Natural killer cell (primary cell): ENCODE measurements around the gene SFXN2. TPM values are rescaled to one million over a fixed set of nuclear protein-coding genes. Genes with fewer than 3 reads are reported as not detected.
"Not testable (repeated sequence)": the region's sequence is repeated elsewhere in the genome, so short reads cannot be mapped to it uniquely, and the experiment has no call there.

ENCODE experiments used
- ATAC-seq, 3 donors: fragments of 150-1000 bp in 2 of 3; fragments of 200-7000 bp in 1 of 3; cut with Tn5 transposase; 1 replicate in 1 of 3; 2 replicates in 2 of 3; pipeline ENCODE4 v1.10.0; 2021; ENCODE audit warnings: mild to moderate bottlenecking in 2 of 3, moderate library complexity in 2 of 3
- DNase-seq, 2 donors: peaks; one replicate each; pipeline versions ENCODE4 v3.0.0 to v3.0.0-alpha.2; 2013 to 2021; ENCODE audit warnings: mixed read lengths in 1 of 2
- H3K27ac ChIP-seq: one replicate; pipeline ENCODE4 v1.5.1; 2013; ENCODE audit warnings: mild to moderate bottlenecking, low read length
- H3K27me3 ChIP-seq: one replicate; pipeline ENCODE4 v1.6.1; 2013; ENCODE audit warnings: low read length; ENCODE audit not compliant: control insufficient read depth, insufficient read depth
- H3K36me3 ChIP-seq: one replicate; pipeline ENCODE4 v1.6.1; 2013; ENCODE audit warnings: low read length; ENCODE audit not compliant: control insufficient read depth, insufficient read depth
- H3K4me1 ChIP-seq: one replicate; pipeline ENCODE4 v1.6.1; 2013; ENCODE audit warnings: low read length; ENCODE audit not compliant: control insufficient read depth, insufficient read depth
- H3K4me3 ChIP-seq: one replicate; pipeline ENCODE4 v1.5.1; 2013; ENCODE audit warnings: low read length
- H3K9me3 ChIP-seq: one replicate; pipeline ENCODE4 v1.6.1; 2013; ENCODE audit warnings: low read length; ENCODE audit not compliant: control insufficient read depth, insufficient read depth
- H3K27ac Mint-ChIP-seq, 2 donors: one replicate each; pipeline ENCODE4 v1.8.0; 2022; ENCODE audit warnings: mild to moderate bottlenecking in 2 of 2, mixed read lengths in 2 of 2, moderate library complexity in 1 of 2
- H3K27me3 Mint-ChIP-seq, 2 donors: one replicate each; pipeline ENCODE4 v1.8.0; 2022; ENCODE audit warnings: low read depth in 2 of 2, mixed read lengths in 2 of 2
- H3K36me3 Mint-ChIP-seq: one replicate; pipeline ENCODE4 v1.8.0; 2022; ENCODE audit warnings: mixed read lengths
- H3K4me1 Mint-ChIP-seq, 2 donors: one replicate each; pipeline ENCODE4 v1.8.0; 2022; ENCODE audit warnings: mixed read lengths in 2 of 2
- H3K4me3 Mint-ChIP-seq: one replicate; pipeline ENCODE4 v1.8.0; 2022; ENCODE audit warnings: mild to moderate bottlenecking, moderate library complexity, mixed read lengths
- H3K9me3 Mint-ChIP-seq, 2 donors: one replicate each; pipeline ENCODE4 v1.8.0; 2022; ENCODE audit warnings: mixed read lengths in 2 of 2
- WGBS: methylation state at CpG from one replicate; pipeline ENCODE4 v1.1.7; 2013; ENCODE audit warnings: missing lambda C conversion rate; ENCODE audit not compliant: insufficient coverage; 5-methylcytosine and 5-hydroxymethylcytosine counted together
- intact Hi-C: fragments of 100-400 bp; cut with micrococcal nuclease; formaldehyde crosslinking; loops from one replicate; pipeline ENCODE4 v1.14.2; 2022
- total RNA-seq, 4 donors: library from RNA; stranded (reverse); fragments of 120-200 nt in 1 of 4; gene quantifications; one replicate each; pipeline versions ENCODE4 v1.2.3 to v1.2.4, GENCODE V29; 2013 to 2022
- TF ChIP-seq, protein P1 (sequence below): fragments of 200-600 bp; IDR thresholded peaks from one replicate; pipeline ENCODE4 v1.8.0; 2022; ENCODE audit warnings: antibody characterized with exemption

The SFXN2 gene
- total RNA-seq, 3 donors from 2014 or later (not counting 1 experiment from before 2014, with no cell fraction given): 4.8 to 8.0 (median 5.1) TPM

GRCh38 chr10:102682981-102683380 is 31.5 kb upstream of the SFXN2 start:
- peaks cover 8 to 13% of the 10 kb centered on the region in 2 donors for H3K4me1 Mint-ChIP-seq
- Histone ChIP-seq H3K9me3 (no peaks in the 10 kb centered on the region), H3K27ac (no peak overlapping the region), H3K27me3 (no peaks in the 10 kb centered on the region), H3K4me1 (peaks cover 8% of the 10 kb centered on the region), H3K36me3 (peaks cover 5% of the 10 kb centered on the region), H3K4me3 (no peak overlapping the region)
- H3K4me3 Mint-ChIP-seq: no peak overlapping the region
- no peaks in the 10 kb centered on the region for H3K27me3 Mint-ChIP-seq
- WGBS: 100% methylated on average over 4 of the region's 4 CpGs
- DNase-seq (no peak), ATAC-seq (no peak)
- intact Hi-C loops: no loop called here
- no peaks in the 10 kb centered on the region for H3K9me3 Mint-ChIP-seq
- H3K27ac Mint-ChIP-seq: no peak overlapping the region
- H3K36me3 Mint-ChIP-seq: no peaks in the 10 kb centered on the region
- TF ChIP-seq, protein P1, sequence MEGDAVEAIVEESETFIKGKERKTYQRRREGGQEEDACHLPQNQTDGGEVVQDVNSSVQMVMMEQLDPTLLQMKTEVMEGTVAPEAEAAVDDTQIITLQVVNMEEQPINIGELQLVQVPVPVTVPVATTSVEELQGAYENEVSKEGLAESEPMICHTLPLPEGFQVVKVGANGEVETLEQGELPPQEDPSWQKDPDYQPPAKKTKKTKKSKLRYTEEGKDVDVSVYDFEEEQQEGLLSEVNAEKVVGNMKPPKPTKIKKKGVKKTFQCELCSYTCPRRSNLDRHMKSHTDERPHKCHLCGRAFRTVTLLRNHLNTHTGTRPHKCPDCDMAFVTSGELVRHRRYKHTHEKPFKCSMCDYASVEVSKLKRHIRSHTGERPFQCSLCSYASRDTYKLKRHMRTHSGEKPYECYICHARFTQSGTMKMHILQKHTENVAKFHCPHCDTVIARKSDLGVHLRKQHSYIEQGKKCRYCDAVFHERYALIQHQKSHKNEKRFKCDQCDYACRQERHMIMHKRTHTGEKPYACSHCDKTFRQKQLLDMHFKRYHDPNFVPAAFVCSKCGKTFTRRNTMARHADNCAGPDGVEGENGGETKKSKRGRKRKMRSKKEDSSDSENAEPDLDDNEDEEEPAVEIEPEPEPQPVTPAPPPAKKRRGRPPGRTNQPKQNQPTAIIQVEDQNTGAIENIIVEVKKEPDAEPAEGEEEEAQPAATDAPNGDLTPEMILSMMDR: no peak

DNA sequence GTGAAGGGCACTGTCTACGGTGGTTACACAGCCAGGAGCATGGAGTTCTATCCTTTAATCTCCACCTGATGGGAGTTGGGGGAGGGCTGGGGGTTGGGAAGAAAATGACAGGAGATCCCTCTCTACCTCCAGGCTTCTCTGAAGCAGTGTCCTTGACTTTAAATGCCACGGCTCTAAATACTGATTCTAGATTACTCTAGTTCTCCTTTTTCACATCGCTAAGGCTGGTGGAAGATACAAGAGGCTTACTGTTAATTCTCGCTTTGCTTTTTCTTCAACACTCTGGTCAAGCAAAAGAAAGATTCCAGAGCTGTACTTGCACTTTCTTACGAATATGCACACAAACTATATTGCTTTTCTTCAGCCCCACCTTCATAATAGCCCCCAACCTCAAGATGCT is 30.7 kb upstream of the SFXN2 start:
- H3K36me3 ChIP-seq: peaks cover 5% of the 10 kb centered on the region
- no peaks in the 10 kb centered on the region for H3K27me3 ChIP-seq
- intact Hi-C loops: no loop called here
- peaks cover 6% of the 10 kb centered on the region for H3K4me1 ChIP-seq
- 77% methylated on average over 5 of the region's 5 CpGs for whole genome bisulfite sequencing
- H3K9me3 Mint-ChIP-seq: no peaks in the 10 kb centered on the region
- no peak overlapping the region for H3K27ac Mint-ChIP-seq
- H3K4me3 Mint-ChIP-seq: no peak overlapping the region
- TF ChIP-seq, protein P1: no peak
- H3K36me3 Mint-ChIP-seq: no peaks in the 10 kb centered on the region
- DNase-seq: no peak
- no peak overlapping the region for H3K4me3 ChIP-seq
- H3K27me3 Mint-ChIP-seq: no peaks in the 10 kb centered on the region
- no peak for ATAC-seq
- H3K9me3 ChIP-seq: no peaks in the 10 kb centered on the region
- H3K27ac ChIP-seq: no peak overlapping the region
- H3K4me1 Mint-ChIP-seq: peaks cover 3 to 5% of the 10 kb centered on the region in 2 donors

DNA sequence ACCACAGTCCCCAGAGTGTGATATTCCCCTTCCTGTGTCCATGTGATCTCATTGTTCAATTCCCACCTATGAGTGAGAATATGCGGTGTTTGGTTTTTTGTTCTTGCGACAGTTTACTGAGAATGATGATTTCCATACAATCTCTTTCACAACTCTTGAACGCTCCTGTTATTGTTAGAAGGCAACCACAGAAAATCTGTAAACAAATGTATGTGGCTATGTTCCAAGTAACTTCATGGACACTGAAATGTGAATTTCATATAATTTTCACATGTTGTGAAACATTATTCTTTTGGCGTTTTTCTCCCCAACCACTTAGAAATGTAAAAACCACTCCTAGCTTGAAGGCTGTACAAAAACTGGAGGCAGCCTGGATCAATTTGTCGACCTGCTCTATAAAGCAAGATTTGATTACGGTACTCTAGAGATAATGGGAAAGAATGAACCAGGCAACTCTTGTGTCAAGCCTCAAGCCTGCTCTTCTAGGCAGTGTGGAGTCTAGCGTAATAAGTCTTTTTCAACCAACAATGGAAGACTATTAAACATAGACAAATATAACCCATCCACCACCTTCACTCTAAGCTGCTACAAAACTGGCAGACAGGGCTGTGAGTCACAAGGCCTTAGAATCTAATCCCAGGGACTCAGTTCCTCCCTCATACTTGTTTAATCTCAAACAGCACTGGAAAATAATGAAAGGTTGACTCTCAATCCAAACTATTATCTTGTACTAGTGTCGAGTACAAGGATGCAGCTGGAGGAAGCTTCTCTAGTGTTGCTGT is 23.0 kb upstream of the SFXN2 start:
- intact Hi-C loops: no loop called here
- Mint-ChIP-seq H3K27me3 (no peaks in the 10 kb centered on the region), H3K4me1 (no peaks in the 10 kb centered on the region), H3K4me3 (no peak overlapping the region), H3K9me3 (no peaks in the 10 kb centered on the region), H3K36me3 (no peaks in the 10 kb centered on the region), H3K27ac (no peak overlapping the region)
- 94% methylated on average over 5 of the region's 8 CpGs for WGBS
- no peaks in the 10 kb centered on the region for H3K36me3 ChIP-seq
- DNase-seq: no peak
- no peak for ATAC-seq
- H3K27ac ChIP-seq: no peak overlapping the region
- TF ChIP-seq, protein P1: no peak
- no peaks in the 10 kb centered on the region for H3K9me3 ChIP-seq
- H3K4me3 ChIP-seq: no peak overlapping the region
- H3K27me3 ChIP-seq: no peaks in the 10 kb centered on the region
- no peaks in the 10 kb centered on the region for H3K4me1 ChIP-seq

GRCh38 chr10:102695401-102695800 is 19.0 kb upstream of the SFXN2 start:
- WGBS: 95% methylated on average over 9 of the region's 10 CpGs
- H3K27ac ChIP-seq, H3K4me3 Mint-ChIP-seq, H3K4me1 Mint-ChIP-seq, H3K27ac Mint-ChIP-seq, H3K4me1 ChIP-seq, H3K36me3 Mint-ChIP-seq, H3K9me3 ChIP-seq, H3K9me3 Mint-ChIP-seq, H3K27me3 Mint-ChIP-seq, H3K27me3 ChIP-seq, intact Hi-C loops, H3K4me3 ChIP-seq, ATAC-seq, DNase-seq: not testable (repeated sequence)
- peaks cover 11% of the 10 kb centered on the region for H3K36me3 ChIP-seq
